ENCODE results near the gene OR12D2.

- TF ChIP-seq CTCF (IDR thresholded peaks at IDR 0.05; ENCODE audit: low read depth, low read length, missing input control) (no peak), YY1 (IDR thresholded peaks at IDR 0.05) (no peak), GABPA (IDR thresholded peaks at IDR 0.05 in 1 of 2, conservative IDR thresholded peaks at IDR 0.05 in 1 of 2) (no peak), TAF1 (conservative IDR thresholded peaks at IDR 0.05) (no peak), REST (IDR thresholded peaks at IDR 0.05) (no peak), SP1 (IDR thresholded peaks at IDR 0.05) (no peak), RAD21 (IDR thresholded peaks at IDR 0.05) (peak in 1 of 2 donors; percentile 15), RXRA (IDR thresholded peaks at IDR 0.05) (no peak), HNF4A (conservative IDR thresholded peaks at IDR 0.05) (no peak), EGR1 (IDR thresholded peaks at IDR 0.05; ENCODE audit: low read depth in 2 of 2) (no peak), JUND (IDR thresholded peaks at IDR 0.05) (no peak), MAX (IDR thresholded peaks at IDR 0.05) (no peak), FOXA2 (IDR thresholded peaks at IDR 0.05) (no peak), ATF3 (IDR thresholded peaks at IDR 0.05) (no peak)
Measured at GRCh38 chr6:29355603-29356002, 39.8 kb upstream of the OR12D2 start.
